NK-92 (cell line): ENCODE results near the gene SGCA.

Experiments used
- DNase-seq: peaks from one replicate; lab custom pipeline; 2025; ENCODE audit not compliant: unreplicated experiment; lab: John Stamatoyannopoulos, UW

Gene SGCA

DNA sequence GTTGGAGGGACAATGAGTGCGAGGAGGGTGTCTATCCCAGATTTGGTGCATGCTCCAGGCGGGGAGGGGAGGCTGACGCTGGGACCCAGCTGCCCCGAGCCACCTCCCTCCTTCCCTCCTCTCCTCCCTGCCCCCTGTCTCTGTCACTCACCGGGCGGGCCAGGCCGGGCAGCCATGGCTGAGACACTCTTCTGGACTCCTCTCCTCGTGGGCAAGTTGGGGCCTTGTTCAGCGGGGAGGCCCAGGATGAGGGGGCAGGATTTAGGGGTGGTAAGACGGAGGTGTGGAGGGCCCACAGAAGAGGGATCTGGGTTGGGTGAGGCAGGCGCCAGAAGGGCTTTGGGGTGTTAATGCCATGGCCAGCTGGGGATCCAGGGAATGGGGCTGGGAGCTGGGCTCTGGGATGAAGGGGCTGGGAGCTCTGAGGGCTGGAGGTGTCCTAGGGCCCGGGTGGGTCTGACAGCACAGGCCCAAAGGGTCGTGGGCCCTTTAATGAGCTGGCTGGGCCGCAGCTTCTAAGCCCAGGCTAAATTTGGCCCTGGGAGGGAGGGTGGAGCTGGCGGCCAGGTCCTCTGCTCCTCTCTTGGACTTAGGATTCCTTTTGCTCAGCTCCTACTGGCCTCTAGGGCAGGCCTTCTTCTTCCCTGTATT, at the start of gene SGCA:
Gene SGCA (plus strand): TSS at position 139 of the 651 bp plus-strand sequence. CDS start 36 bp downstream, at position 175.
- DNase-seq = no peak

DNA sequence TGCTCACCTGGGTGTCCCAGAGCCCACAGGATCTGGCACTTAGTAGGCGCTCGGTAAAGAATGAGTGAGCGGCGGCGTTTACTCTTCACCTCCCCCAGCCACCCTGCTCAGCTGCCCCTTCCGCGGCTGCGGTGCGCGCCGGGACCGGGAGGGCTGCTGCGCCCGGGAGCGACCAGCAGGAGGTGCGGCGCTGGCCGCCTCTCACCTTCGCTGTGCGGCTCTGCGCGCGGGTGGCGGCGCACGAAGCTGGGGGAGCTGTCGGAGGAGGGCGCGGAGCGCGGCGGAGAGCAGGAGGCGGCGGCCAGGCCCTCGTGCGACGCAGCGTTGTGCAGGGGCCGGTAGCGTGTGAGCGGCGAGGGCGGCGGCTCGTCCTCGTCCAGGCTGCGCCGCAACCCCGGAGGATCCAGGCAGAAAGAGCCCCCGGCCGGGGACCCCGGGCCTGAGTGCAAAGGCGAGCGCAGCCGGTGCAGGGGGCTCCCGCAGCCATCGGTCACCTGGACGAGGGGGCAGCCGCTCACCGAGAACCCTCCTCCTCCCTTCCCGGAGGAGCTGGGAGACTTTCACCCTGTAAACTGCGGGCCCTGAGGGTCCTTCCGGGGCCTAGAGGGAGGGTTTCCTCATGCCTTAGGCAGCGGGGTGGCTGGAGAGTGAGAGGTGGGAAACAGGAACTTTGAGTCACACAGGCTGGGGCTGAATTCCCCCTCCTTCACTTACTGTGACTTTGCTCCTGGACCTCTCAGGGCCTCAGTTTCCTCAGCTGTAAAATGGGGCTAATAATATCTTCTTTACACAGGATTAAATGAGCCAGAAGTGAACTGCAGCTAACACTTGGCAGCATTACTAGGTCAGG, 48.4 kb upstream of the SGCA start:
- DNase-seq = no peak

DNA sequence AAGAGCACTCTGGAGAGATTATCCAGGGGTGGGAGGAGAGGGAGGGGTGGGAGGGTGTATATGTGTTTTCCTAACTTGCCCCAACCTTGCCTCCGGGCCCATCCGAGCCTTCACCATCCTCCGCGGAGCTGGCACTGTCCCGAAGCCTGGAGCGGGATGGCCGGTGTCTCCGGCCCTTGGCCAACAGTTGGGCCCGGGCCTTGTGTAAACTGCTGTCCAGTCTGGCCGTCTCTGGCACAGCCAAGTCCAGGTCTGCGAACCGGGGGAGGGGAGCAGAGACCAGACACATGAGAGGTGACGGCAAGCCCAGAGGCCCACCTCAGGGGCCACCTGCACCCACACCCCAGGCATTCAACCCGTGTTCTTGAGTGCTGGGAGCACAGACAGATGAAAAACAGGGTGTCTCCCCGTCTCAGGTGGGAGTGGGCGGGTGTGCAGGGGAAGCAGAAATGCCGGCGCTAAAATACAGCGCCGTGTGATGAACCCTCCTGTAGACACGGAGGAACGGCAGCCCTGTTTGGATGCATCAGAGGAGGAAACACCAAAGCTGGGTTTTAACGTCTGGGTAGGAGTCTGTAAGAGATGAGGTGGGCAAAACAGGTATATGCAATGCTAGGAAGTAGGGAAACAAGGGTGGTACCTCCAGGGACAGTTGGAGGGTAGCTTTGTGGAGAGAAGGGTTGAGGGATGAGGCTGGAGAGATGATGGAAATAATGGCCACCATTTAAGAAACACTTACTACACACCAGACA, 47.6 kb upstream of the SGCA start:
- no peak for DNase-seq

DNA sequence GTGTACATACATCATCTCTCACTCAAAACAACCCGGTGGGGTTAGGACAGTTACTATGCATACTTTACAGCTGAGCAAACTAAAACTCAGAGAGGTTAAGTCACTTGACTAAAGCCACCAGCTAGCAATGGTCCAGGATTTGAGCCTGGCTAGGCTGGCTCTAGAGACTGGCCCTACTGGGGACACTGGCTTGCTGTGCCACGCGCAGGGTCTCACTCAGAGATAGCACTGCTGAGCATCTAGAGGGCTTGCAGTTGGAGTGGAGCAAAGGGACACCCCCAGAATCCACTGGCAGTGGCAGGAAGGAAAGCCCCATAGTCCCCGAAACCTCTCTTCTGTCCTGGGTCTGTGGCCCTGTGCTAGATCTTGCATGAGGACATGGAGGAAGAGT, 47.0 kb upstream of the SGCA start:
- no peak for DNase-seq

DNA sequence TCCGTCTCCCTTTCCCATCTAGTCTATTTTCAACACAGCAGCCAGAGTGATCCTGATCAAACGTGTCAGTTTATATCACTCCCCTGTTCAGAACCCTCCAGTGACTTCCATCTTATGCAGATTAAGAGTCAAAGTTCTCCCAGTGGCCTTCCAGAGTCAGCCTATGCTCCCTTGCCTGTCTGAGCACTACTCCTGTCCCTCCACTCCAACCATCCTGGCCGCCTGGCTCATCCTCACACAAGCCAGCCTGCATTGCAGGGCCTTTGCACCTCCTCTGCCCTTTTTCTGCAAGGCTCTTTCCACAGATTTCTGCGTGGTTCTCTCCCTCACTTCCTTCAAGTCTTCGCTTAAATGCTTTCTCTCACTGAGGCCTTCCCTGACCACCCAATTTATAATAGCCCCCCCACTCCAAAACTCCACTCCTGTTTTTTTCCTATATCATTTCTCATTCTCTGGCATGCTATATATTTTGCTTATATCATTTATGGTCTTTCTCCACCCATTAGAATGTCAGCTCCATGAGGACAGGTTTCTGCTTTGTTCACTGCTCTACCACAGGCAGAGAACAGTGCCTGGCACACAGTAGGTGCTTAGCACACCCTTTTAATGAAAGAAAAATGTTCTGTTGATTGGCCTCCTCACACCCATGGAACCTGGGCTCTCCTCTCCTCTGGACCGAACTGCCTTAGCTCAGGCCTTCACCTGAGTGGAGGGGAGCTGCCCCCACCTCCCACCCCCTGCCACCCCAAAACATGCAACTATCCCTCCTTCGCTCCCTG, 45.1 kb upstream of the SGCA start:
- no peak for DNase-seq

DNA sequence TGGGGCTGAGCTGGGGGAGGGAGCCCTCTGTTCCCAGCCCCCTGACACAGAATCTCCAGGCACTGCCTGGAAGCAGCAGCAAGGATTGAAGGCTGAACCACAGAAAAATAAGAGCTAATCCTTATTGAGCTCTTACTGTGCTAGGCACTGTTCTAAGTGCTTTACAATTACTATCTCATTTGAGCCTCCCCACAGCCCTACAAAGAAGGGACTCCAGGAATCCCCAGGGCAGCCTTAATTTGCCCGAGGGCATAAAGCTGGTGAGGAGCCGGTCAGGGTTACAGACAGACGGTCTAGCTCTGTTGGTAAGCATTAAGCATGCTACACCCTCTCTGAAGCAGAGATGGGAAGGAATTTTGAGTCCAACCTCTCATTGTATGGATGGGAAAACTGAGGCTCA, 42.9 kb upstream of the SGCA start:
- no peak for DNase-seq

DNA sequence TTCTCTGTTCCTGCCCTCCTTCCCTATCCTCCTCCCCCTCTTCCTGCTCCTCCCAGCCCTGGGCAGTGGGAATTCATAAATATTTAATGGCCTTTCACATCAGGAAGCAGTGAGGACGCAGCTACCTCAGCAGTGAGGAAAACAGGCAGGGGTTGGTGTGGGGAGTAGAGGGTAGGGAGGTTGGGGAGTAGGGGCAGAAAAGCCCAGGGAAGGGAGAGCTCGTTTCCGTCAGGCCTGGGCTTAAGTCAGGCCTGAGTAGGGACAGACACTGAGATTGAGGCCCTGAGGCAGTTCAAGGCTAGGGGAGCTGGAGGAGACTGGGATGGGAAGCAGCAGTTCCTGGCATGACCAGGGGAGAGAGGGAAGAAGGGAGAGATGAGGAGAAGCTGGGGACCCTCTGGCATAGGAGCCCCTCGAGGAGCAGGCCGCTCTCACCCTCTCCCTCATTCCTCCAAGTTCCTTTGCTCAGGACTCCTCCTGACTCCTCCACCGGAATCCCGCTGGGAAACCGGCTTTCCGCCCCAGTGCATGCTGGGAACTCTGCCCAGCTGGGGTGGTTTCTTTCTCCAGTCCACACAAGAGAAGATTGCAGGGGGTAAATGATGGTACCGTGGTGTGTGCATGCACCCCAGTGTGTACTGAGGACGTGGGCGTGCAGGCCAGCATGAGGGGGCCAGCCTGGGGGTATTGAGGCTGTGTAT, 42.0 kb upstream of the SGCA start:
- no peak for DNase-seq

DNA sequence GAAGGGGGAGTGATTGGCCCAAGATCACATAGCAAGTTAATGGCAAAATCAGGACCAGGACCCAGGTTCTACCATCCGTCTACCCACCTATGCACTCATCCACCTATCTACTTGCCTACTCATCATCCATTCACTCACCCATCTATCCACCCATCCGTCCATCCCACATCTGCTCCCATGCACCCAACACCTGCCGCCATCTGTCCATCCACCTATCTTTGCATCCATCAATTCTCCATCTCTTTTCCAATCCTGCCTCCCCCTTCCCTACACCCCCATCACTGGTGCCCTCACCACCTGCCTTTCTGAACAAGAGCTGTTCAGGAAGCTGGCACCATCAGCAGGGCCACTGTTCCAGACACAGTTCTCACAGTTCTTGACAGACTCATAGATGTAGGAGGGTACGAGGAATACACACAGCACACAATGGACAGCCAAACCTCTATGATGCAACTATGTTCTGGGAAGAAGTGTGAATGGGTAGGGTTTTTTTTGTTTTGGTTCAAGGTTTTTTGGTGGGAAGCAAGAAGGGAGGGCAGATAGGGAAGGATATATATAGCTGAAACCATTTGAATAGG, 40.3 kb upstream of the SGCA start:
- no peak for DNase-seq

DNA sequence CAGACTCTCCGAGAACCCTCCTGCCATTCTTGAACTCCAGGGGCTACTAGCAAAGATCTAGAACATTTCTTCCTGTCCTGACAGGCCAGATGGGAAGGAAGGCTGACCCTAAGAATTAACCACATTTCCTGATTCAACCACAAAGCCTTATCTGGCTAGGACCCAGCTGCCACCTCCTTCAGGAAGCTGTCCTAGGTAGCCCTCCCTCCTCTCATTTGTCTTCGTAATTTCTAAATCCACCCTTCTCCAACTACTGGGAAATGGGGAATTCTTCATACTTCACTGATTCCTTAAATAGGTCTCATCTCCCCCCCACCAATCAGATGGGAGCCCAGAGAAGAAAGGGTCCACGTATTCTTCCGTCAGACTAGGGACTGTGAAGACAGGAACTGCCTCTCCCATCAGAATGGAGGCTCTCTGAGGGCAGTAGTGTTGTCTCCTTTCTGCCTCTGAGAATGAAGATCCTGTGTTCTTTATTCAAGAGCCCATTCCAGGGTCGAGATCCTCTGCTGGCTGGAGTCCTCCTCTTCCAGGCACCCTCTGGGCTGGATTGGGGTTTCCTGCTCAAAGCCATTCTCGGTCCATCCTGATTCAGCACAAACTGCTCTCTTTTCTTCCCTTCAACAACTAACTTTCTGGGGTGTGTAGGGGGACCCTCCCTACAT, 38.0 kb upstream of the SGCA start:
- no peak for DNase-seq

DNA sequence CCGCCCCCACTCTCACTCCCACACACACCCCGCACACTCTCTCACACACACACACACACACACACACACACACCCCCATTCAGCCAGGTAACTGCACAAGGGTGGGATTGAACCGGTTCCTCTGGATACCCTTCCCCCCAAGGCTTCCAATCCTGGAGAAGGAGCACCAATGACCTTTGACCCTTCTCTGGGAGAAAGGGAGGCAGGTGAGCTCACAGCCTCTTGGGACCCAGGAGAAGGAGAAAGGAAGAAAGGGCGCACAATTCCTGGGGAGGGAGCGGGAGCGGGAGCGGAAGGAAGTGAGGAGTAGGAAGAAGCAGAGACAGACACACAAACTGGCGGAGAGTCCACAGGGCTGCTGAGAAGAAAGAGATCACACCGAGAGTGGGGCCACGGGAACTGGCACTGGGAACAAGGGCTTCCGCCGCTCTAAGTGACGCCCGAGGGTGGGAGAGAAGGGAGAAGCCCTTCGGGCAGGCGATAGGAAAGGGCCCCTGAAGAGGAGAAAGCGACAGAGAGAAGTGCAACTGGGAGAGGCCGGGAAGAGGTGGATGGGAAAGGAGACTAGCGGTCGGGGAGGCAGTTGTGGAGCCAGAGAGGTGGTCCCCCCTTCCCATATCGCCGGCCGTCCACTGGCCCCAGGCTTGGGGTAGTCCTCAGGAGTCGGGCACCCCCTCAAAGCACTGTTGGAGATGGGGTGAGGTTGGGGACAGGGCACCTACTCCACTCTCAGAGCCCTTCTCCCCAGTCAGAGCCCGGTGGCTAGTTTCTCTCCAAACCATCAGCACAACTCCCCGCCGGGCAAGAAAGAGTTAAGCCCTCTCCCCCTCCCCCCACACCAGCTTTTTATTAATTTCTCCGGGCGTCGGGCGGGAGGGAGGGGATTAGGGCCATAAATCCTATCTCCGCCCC, 37.1 kb upstream of the SGCA start:
- DNase-seq = no peak

DNA sequence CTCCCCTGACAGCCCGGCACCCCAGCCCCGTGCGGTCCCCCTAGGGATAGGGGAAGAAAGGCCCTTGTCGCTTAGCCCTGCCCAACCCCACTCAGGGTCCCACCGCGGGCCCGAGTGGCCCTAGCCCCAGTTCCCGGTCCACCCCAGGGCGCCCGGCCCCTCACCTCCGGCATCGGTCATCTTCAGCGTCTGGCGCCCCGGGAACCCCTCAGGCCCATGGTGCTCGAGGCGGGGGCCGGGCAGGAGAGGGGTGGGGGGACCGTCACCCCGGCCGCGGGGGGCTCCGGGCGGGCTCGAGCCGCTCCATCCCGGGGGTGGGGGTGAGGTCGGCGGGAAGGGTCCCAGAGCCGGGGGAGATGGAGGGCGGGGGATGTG, 36.5 kb upstream of the SGCA start:
- DNase-seq = no peak

DNA sequence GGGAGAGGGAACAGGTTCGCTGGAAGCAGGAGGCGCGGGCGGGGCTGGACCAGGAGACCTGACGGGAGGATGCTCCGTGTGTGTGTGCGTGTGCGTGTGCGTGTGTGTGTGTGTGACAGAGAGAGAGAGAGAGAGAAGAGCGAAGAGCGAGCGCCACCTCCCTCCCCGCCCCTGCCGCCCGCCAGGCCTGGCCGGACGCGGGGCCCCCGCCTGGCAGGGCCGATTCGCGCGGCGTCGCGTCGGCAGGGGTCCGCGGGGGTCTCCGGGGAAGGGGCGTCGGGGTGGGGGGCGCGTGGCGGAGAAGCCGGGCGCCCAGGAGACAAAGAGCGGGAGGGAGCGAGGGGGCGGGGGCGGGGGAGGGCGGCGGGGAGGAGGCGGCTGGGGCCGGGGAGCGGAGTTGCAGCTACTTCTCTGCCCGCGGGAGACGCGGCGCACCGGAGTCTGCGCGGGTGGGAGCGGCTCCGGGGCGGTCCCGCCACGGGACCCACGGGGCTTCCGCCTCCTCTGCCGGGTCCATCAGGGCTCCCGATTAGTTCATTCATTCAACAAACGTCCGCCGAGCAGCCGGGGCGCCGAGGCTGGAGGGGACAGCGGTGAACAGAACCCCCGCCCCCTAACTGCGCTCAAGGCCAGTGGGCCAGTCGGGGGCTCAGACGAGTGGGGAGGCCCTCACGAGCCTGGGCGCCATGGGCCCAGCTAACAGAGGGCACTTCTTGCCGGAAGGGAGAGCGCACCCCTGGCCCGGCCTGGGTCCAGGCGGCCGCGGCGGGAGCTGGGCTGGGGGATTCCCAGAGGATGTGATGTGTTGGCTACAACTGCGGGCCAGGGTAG, 35.9 kb upstream of the SGCA start, which contains the start of gene SAMD14:
Gene SAMD14 (minus strand): TSS at position 433 of the 831 bp plus-strand sequence. CDS start 5,201 bp downstream, outside the sequence.
- DNase-seq = no peak

DNA sequence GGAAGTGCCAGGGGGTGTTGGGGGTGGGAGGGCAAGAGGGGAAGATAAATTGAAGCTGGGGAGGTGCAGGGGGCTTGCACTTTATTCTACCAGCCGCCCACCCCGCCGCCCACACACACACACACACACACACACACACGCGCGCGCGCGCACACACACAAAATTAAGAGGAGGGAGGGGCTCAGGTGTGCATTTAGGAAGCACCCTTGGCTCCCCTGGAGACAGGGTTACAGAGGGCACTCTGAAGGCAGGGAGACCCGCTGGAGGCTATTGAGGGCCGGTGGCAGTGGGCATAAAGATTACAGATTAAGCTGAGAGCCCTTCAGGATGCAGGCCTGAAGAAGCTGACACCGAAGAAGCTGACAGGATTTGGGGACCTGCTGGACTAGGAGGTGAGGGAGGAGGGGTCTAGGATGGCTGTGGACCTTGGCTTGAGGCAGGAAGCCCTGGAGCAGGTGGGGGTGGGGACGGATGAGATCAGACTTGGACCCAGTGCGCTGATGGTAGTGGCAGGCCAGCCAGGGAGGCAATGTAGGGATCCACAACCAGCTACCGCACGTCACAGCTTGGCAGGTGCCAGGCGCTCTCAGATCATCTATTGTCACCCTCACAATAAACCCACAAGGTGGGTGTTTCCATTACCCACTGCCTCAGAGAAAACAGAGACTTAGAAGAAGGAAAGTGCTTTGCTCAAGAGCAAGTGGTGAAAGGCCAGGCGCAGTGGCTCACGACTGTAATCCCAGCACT, 35.1 kb upstream of the SGCA start:
- no peak for DNase-seq

DNA sequence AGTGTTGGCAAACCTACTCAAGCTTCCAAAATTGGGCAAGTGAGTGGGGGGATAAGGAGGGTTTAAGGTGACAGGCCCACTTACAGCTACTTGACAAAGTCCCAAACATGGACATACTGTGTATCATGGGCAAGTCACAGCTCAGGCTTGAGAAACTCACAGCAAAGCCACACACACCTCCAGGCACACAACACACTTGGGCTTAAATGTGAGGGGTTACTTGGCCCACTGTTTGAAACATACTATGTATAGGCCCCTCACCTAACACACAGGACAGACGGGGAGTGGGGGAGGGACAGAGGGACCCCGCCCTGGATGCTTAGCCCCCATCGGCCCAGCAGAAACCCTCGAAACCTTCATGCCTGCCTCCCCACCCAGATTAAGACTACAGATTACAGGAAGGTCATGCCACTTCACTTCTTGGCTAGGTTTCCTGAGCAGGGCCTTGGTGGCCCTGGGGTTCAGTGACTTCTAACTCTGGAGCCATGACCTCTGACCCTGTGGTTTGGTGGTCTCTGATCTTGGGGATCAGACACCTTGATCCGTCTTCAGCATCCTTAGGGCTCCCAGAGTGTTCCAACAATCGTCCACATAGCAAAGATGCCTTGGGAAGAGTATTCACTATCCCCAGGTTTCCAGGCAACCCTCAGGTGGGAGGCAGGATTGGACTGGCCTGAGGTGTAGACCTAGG, 33.6 kb upstream of the SGCA start:
- no peak for DNase-seq

DNA sequence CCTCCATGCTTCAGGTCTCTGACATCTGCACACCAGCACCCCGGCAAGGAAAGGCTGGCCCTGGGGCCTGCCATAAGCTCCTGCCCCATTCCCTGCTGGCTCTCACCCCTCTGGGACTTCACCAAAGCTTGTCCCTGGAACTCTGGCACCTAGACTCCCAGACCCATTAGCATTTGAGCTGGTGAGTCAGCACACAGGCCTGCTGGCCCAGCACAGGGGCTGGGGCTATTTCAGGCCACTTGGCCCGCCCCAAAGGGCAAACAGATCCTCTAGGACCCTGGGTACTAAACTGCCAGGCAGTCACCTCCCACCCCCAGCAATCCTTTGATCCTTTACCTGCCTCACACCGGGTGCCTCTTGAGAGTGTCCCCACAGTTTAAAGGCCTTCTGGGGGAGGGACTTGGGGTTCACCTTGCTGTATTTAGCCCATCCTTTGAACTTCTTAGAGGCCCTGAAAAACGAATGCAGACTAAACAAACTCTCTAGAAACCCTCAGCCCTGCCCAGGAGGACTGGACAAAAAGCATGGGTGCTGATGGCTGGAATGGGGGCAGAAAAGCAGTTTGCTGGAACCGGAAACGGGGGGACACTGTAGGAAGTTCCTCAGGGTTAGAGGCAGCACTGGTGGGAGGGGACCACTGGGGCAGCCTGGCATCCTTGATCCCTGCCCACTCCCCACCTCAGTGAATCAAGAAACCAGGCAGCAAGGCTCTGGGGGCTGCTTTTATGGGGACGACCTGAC, 32.6 kb upstream of the SGCA start:
- no peak for DNase-seq

DNA sequence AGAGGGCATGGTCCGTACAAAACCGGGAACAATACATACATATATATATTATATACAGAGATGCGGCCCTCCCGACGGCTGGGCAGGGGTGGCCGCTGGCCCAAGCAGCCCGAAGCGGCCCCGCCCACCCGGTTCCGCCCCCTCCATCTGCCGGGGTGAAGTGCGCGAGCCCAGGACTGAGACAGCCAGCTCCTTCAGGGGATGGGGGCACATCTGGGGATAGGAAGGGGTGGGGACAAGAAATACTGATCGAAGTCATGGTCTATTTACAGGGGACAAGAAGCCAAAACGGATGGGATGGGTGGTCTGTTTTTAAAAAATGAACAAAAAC, 32.1 kb upstream of the SGCA start:
- no peak for DNase-seq
